Body of pancreas (tissue), 4 donors: ENCODE results near the gene DCXR.

Experiments used
- CTCF ChIP-seq, 7 experiments: fragments of 450-650 bp in 4 of 7; fragments of 200-600 bp in 3 of 7; sonication (generic) in 3 of 7; IDR thresholded peaks; one replicate each; pipeline ENCODE4 v1.5.1; 2016 to 2019; ENCODE audit warnings: antibody characterized with exemption in 7 of 7
- POLR2A ChIP-seq, 3 donors: fragments of 450-650 bp; IDR thresholded peaks; one replicate each; pipeline ENCODE4 v1.6.1; 2016; ENCODE audit warnings: antibody characterized with exemption in 3 of 3, mild to moderate bottlenecking in 2 of 3

GRCh38 chr17:82077617-82078358 is 40.3 kb upstream of the DCXR start:
- TF ChIP-seq CTCF (IDR thresholded peaks at IDR 0.05): no peak
- TF ChIP-seq POLR2A (IDR thresholded peaks at IDR 0.05): no peak
